HepG2 (cell line): ENCODE data around the gene CYP27A1. TPM values are rescaled to one million over a fixed set of nuclear protein-coding genes. Genes with fewer than 3 reads are reported as not detected.

ENCODE experiments used
- ATAC-seq: fragments of 200-7000 bp; cut with Tn5 transposase; 3 replicates; pipeline ENCODE4 v1.9.1; 2020; ENCODE audit warnings: mild to moderate bottlenecking, moderate library complexity
- BruUV-seq: library from RNA; stranded (reverse); fragments of 400-500 nt; replicated peaks from 2 replicates; lab custom pipeline; 2021; lab: Mats Ljungman, UMichigan
- CTCF ChIA-PET: fragments of 300-600 bp; formaldehyde crosslinking; extraction: SDS; loops from one replicate; lab custom pipeline; 2021; ENCODE audit warnings: low total read pairs, inconsistent platforms, low intra/inter-chr PET ratio; lab: Yijun Ruan, JAX
- POLR2A ChIA-PET: fragments of 350-600 bp; sonication (Branson Sonifier 250); formaldehyde crosslinking; loops from one replicate; lab custom pipeline; 2020; ENCODE audit warnings: antibody characterized with exemption, inconsistent platforms; lab: Yijun Ruan, JAX
- DNase-seq: peaks from one replicate; pipeline ENCODE4 v3.0.0-alpha.2; 2015; ENCODE audit warnings: low spot score
- FAIRE-seq: peaks from 3 replicates; lab custom pipeline; 2011; peaks lifted over from hg19 to GRCh38; lab: Jason Lieb, UNC
- H2AFZ ChIP-seq: one replicate; pipeline ENCODE4 v1.6.1; 2011; ENCODE audit warnings: low read length, inconsistent platforms
- H3K27ac ChIP-seq: fragments of 300-600 bp; 3 replicates; pipeline ENCODE4 v1.8.0; 2011; ENCODE audit warnings: mixed run types, mild to moderate bottlenecking, mixed read lengths, low read length, inconsistent platforms; ENCODE audit not compliant: insufficient read depth; ENCODE audit errors: extremely low read length
- H3K27me3 ChIP-seq, 2 experiments: fragments of 200-600 bp in 1 of 2; 2 replicates in 1 of 2; 3 replicates in 1 of 2; pipeline versions ENCODE4 v1.6.0 to v1.8.0; 2011; ENCODE audit warnings: low read length in 2 of 2, mild to moderate bottlenecking in 2 of 2, moderate library complexity in 2 of 2, inconsistent platforms in 1 of 2; ENCODE audit not compliant: insufficient read depth in 2 of 2, control insufficient read depth in 1 of 2
- H3K36me3 ChIP-seq, 2 experiments: fragments of 200-600 bp in 1 of 2; replicated peaks in 1 of 2; 2 replicates in 1 of 2; 3 replicates in 1 of 2; pipeline versions ENCODE4 v1.5.1 to v1.8.0; 2011; ENCODE audit warnings: low read length in 2 of 2, inconsistent platforms in 1 of 2; ENCODE audit not compliant: insufficient read depth in 2 of 2, control insufficient read depth in 1 of 2
- H3K4me1 ChIP-seq: 2 replicates; pipeline ENCODE4 v1.5.1; 2012; ENCODE audit warnings: low read length, inconsistent platforms; ENCODE audit not compliant: insufficient read depth
- H3K4me2 ChIP-seq: 2 replicates; pipeline ENCODE4 v1.6.0; 2011; ENCODE audit warnings: low read depth, low read length, inconsistent platforms
- H3K4me3 ChIP-seq, 3 experiments: fragments of 200-600 bp in 1 of 3; sonication (generic), shearing (Covaris generic) in 1 of 3; replicated peaks in 1 of 3; 2 replicates each; pipeline ENCODE4 v1.5.1; 2011 to 2016; ENCODE audit warnings: low read length in 3 of 3, inconsistent platforms in 2 of 3, low read depth in 2 of 3, mild to moderate bottlenecking in 2 of 3, control low read depth in 1 of 3, mixed read lengths in 1 of 3; ENCODE audit not compliant: insufficient read depth in 1 of 3
- H3K79me2 ChIP-seq: one replicate; pipeline ENCODE4 v1.6.1; 2011; ENCODE audit warnings: low read length, inconsistent platforms; ENCODE audit not compliant: insufficient read depth
- H3K9ac ChIP-seq: 2 replicates; pipeline ENCODE4 v1.6.0; 2011; ENCODE audit warnings: mild to moderate bottlenecking, low read depth, low read length, inconsistent platforms; ENCODE audit not compliant: insufficient read depth
- H3K9me3 ChIP-seq: 2 replicates; pipeline ENCODE4 v1.5.1; 2012; ENCODE audit warnings: mild to moderate bottlenecking, low read length
- H4K20me1 ChIP-seq: 2 replicates; pipeline ENCODE4 v1.6.0; 2011; ENCODE audit warnings: inconsistent platforms, mild to moderate bottlenecking, low read length, moderate library complexity; ENCODE audit not compliant: insufficient read depth
- CSRNP1 ChIP-seq: sonication (generic); formaldehyde crosslinking; IDR thresholded peaks from 2 replicates; pipeline ENCODE4 v1.8.1; 2023; ENCODE audit warnings: mild to moderate bottlenecking, missing genetic modification reagents
- HNF1B ChIP-seq: sonication (generic); formaldehyde crosslinking; IDR thresholded peaks from 2 replicates; pipeline ENCODE4 v1.5.1; 2020; ENCODE audit warnings: mild to moderate bottlenecking, moderate library complexity, missing genetic modification reagents
- IKZF1 ChIP-seq: fragments of 450-650 bp; IDR thresholded peaks from 2 replicates; pipeline ENCODE4 v1.7.1; 2016
- KLF13 ChIP-seq: sonication (generic); formaldehyde crosslinking; IDR thresholded peaks from 2 replicates; pipeline ENCODE4 v1.4.0; 2020; ENCODE audit warnings: mild to moderate bottlenecking, missing genetic modification reagents
- MYPOP ChIP-seq: sonication (generic); formaldehyde crosslinking; IDR thresholded peaks from 2 replicates; pipeline ENCODE4 v1.8.1; 2023; ENCODE audit warnings: mild to moderate bottlenecking, moderate library complexity, missing genetic modification reagents
- RBM22 ChIP-seq: fragments of 200-400 bp; formaldehyde crosslinking; optimal IDR thresholded peaks from 2 replicates; pipeline ENCODE3; 2017; ENCODE audit warnings: mild to moderate bottlenecking, low read length, moderate library complexity
- TRAFD1 ChIP-seq: sonication (generic); formaldehyde crosslinking; IDR thresholded peaks from 2 replicates; pipeline ENCODE4 v1.5.1; 2020; ENCODE audit warnings: missing genetic modification reagents, mild to moderate bottlenecking, borderline replicate concordance
- ZBTB1 ChIP-seq: sonication (generic); formaldehyde crosslinking; IDR thresholded peaks from 2 replicates; pipeline ENCODE4 v1.4.0; 2020; ENCODE audit warnings: missing genetic modification reagents, borderline replicate concordance
- ZFP41 ChIP-seq: sonication (generic); formaldehyde crosslinking; IDR thresholded peaks from 2 replicates; pipeline ENCODE4 v1.4.0; 2020; ENCODE audit warnings: mild to moderate bottlenecking, missing genetic modification reagents, borderline replicate concordance
- ZNF441 ChIP-seq: sonication (generic); formaldehyde crosslinking; IDR thresholded peaks from 2 replicates; pipeline ENCODE4 v1.7.0; 2021; ENCODE audit warnings: missing genetic modification reagents, borderline replicate concordance
- ZNF562 ChIP-seq: sonication (generic); formaldehyde crosslinking; IDR thresholded peaks from 2 replicates; pipeline ENCODE4 v1.8.0; 2022; ENCODE audit warnings: missing genetic modification reagents, borderline replicate concordance
- ZSCAN25 ChIP-seq: sonication (generic); formaldehyde crosslinking; IDR thresholded peaks from 2 replicates; pipeline ENCODE4 v1.8.0; 2022; ENCODE audit warnings: mild to moderate bottlenecking, missing genetic modification reagents
- ZXDC ChIP-seq: sonication (generic); formaldehyde crosslinking; IDR thresholded peaks from 2 replicates; pipeline ENCODE4 v1.5.0; 2020; ENCODE audit warnings: mild to moderate bottlenecking, missing genetic modification reagents
- WGBS: methylation state at CpG from one replicate; pipeline ENCODE4 v1.1.6; 2017; ENCODE audit warnings: low lambda C conversion rate; 5-methylcytosine and 5-hydroxymethylcytosine counted together
- in situ Hi-C: cut with HindIII; loops from 2 replicates; pipeline ENCODE4 v1.10.0; 2017; ENCODE audit warnings: low pct_unique_long_range_greater_than_20kb; ENCODE audit not compliant: extremely low pct_ligation_motif_present
- intact Hi-C: fragments of 100-400 bp; cut with micrococcal nuclease; formaldehyde crosslinking; loops from one replicate; pipeline ENCODE4 v1.10.0; 2022; ENCODE audit not compliant: unreplicated experiment
- polyA plus RNA-seq, 8 experiments: library from polyadenylated mRNA; depleted of rRNA in 3 of 8; stranded (reverse) in 7 of 8; unstranded in 1 of 8; fragments of >200 nt; fragmentation: Illumina TruSeq in 4 of 8; extraction: Trizol in 4 of 8; gene quantifications; 2 replicates each; pipeline versions ENCODE4 v1.2.1 to v1.2.3, GENCODE V29; 2011 to 2016; ENCODE audit warnings: low read depth in 4 of 8, missing spikeins in 1 of 8, mixed read lengths in 1 of 8; ENCODE audit not compliant: insufficient read depth in 1 of 8
- total RNA-seq, 5 experiments: library from RNA; depleted of rRNA; stranded (reverse); fragments of >200 nt; fragmentation: Illumina TruSeq; extraction: Trizol; gene quantifications; 2 replicates each; pipeline ENCODE4 v1.2.3, GENCODE V29; 2016; ENCODE audit warnings: low read depth in 1 of 5

Gene CYP27A1
- total and polyA plus RNA-seq, 2 of the 13 experiments (the other 11 are each of a cell fraction or from before 2014, with no cell fraction given): 157 to 266 TPM

GRCh38 chr2:218811382-218811781, 29.4 kb downstream of the CYP27A1 start (continued):
- TF ChIP-seq RBM22: peak; percentile 23

GRCh38 chr2:218812096-218812815, 30.3 kb downstream of the CYP27A1 start:
- Histone ChIP-seq H3K4me3 (no peak overlapping the region), H3K4me2 (no peak overlapping the region), H4K20me1 (no peaks in the 10 kb centered on the region), H3K79me2 (peaks cover 22% of the 10 kb centered on the region), H3K9ac (no peak overlapping the region), H3K27ac (no peak overlapping the region), H3K27me3 (no peaks in the 10 kb centered on the region), H3K4me1 (peaks cover 14% of the 10 kb centered on the region), H3K36me3 (peaks cover 43 to 76% of the 10 kb centered on the region in 2 experiments), H3K9me3 (no peaks in the 10 kb centered on the region), H2AFZ (no peak overlapping the region)
- POLR2A ChIA-PET: no interaction called here
- FAIRE-seq (no peak), ATAC-seq (no peak), DNase-seq (no peak)
- WGBS: 96% methylated on average over 21 of the region's 21 CpGs
- in situ Hi-C loops (no loop called here), intact Hi-C loops (no loop called here)
- CTCF ChIA-PET: no interaction called here
- BruUV-seq: no TSS peak
- TF ChIP-seq ZFP41 (no peak), ZNF562 (CRISPR knock-in tag) (no peak), ZNF441 (CRISPR knock-in tag) (no peak), IKZF1 (no peak), CSRNP1 (no peak), HNF1B (no peak), MYPOP (CRISPR knock-in tag) (no peak), KLF13 (no peak), TRAFD1 (no peak), ZSCAN25 (CRISPR knock-in tag) (no peak), ZBTB1 (CRISPR knock-in tag) (no peak), ZXDC (CRISPR knock-in tag) (no peak)
